Measurements from ENCODE around the gene OTUD1.

Gene OTUD1

GRCh38 chr10:23459308-23459939 lies 20.5 kb downstream of the OTUD1 start:
- Histone ChIP-seq H3K27ac (ENCODE audit: low read depth, low read length) (no peak overlapping the region), H3K4me1 (ENCODE audit: control insufficient read depth in 5 of 5, insufficient read depth in 5 of 5, low read length in 5 of 5) (no peaks in the 10 kb centered on the region), H3K27me3 (ENCODE audit: control insufficient read depth in 5 of 5, insufficient read depth in 4 of 5, low read length in 5 of 5) (no peaks in the 10 kb centered on the region), H3K9me3 (ENCODE audit: control insufficient read depth in 5 of 5, low read length in 5 of 5) (no peaks in the 10 kb centered on the region), H3K4me3 (ENCODE audit: low read depth in 1 of 5, low read length in 5 of 5) (no peak overlapping the region), H3K9ac (ENCODE audit: low read length in 5 of 5) (no peak overlapping the region), H3K36me3 (ENCODE audit: control insufficient read depth in 5 of 5, insufficient read depth in 5 of 5, low read length in 5 of 5) (no peaks in the 10 kb centered on the region)

DNA sequence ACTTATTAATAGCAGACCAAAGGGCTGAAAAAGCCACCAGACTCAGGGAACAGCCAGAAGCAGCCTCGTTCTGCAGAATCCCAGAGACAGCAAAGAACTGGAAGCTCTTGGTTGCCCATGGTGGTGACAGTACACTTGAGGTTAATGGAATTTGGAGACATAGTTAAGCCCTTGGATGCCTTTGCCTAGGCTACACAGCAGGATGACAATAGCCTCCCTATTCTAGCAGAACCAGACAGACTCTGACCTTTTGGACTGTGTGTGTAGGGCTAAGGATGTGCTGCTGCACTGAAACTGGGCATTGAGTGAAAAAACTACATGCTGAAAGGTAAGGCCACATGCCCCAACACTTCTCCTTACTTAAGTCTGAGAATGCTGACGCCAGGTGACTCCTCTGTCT lies 22.7 kb downstream of the OTUD1 start:
- Histone ChIP-seq H3K4me3 (ENCODE audit: low read depth in 1 of 5, low read length in 5 of 5) (no peak overlapping the region), H3K27ac (ENCODE audit: low read depth, low read length) (no peak overlapping the region), H3K9ac (ENCODE audit: low read length in 5 of 5) (no peak overlapping the region), H3K36me3 (ENCODE audit: control insufficient read depth in 5 of 5, insufficient read depth in 5 of 5, low read length in 5 of 5) (no peaks in the 10 kb centered on the region), H3K9me3 (ENCODE audit: control insufficient read depth in 5 of 5, low read length in 5 of 5) (no peaks in the 10 kb centered on the region), H3K4me1 (ENCODE audit: control insufficient read depth in 5 of 5, insufficient read depth in 5 of 5, low read length in 5 of 5) (no peaks in the 10 kb centered on the region), H3K27me3 (ENCODE audit: control insufficient read depth in 5 of 5, insufficient read depth in 4 of 5, low read length in 5 of 5) (no peaks in the 10 kb centered on the region)

DNA sequence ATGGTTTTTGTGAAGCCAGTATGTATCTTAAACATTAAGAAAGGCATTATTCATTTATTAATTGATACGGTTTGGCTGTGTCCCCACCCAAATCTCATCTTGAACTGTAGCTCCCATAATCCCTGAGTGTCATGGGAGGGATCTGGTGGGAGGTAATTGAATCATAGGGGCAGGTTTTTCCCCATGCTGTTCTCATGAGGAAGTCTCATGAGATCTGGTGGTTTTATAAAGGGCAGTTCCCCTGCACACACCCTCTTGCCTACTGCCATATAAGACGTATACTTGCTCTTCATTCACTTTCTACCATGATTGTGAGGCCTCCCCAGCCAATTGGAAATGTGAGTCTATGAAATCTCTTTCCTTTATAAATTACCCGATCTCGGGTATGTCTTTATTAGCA lies 28.1 kb downstream of the OTUD1 start:
- Histone ChIP-seq H3K27ac (ENCODE audit: low read depth, low read length) (no peak overlapping the region), H3K4me3 (ENCODE audit: low read depth in 1 of 5, low read length in 5 of 5) (no peak overlapping the region), H3K9me3 (ENCODE audit: control insufficient read depth in 5 of 5, low read length in 5 of 5) (no peaks in the 10 kb centered on the region), H3K36me3 (ENCODE audit: control insufficient read depth in 5 of 5, insufficient read depth in 5 of 5, low read length in 5 of 5) (no peaks in the 10 kb centered on the region), H3K27me3 (ENCODE audit: control insufficient read depth in 5 of 5, insufficient read depth in 4 of 5, low read length in 5 of 5) (no peaks in the 10 kb centered on the region), H3K4me1 (ENCODE audit: control insufficient read depth in 5 of 5, insufficient read depth in 5 of 5, low read length in 5 of 5) (peaks cover 0 to 4% (median 0%) of the 10 kb centered on the region in 5 donors), H3K9ac (ENCODE audit: low read length in 5 of 5) (no peak overlapping the region)

DNA sequence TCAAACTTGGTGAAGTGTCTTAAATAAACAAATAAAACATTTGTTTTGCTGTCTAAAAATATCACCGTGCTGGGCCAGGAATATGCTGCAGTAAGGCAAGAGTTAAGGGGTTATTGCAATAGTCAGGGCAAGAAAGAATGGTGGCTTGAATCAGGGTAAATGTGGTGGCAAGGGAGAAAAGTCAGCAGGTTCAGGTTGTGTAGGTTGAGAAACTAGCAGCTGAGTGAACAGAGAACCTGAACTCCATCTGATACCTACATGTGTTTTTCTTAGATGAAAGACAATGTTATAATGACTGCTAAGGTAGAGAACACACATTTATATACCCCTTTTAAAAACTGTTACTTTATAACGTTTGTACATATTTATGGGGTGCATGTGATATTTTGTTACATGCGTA lies 28.7 kb downstream of the OTUD1 start:
- no peak overlapping the region for H3K27ac ChIP-seq (ENCODE audit: low read depth, low read length)
- H3K9ac ChIP-seq (ENCODE audit: low read length in 5 of 5): no peak overlapping the region
- H3K36me3 ChIP-seq (ENCODE audit: control insufficient read depth in 5 of 5, insufficient read depth in 5 of 5, low read length in 5 of 5): no peaks in the 10 kb centered on the region
- peaks cover 0 to 3% (median 0%) of the 10 kb centered on the region in 5 donors for H3K27me3 ChIP-seq (ENCODE audit: control insufficient read depth in 5 of 5, insufficient read depth in 4 of 5, low read length in 5 of 5)
- H3K4me1 ChIP-seq (ENCODE audit: control insufficient read depth in 5 of 5, insufficient read depth in 5 of 5, low read length in 5 of 5): peaks cover 0 to 4% (median 0%) of the 10 kb centered on the region in 5 donors
- H3K9me3 ChIP-seq (ENCODE audit: control insufficient read depth in 5 of 5, low read length in 5 of 5): no peaks in the 10 kb centered on the region
- H3K4me3 ChIP-seq (ENCODE audit: low read depth in 1 of 5, low read length in 5 of 5): no peak overlapping the region

DNA sequence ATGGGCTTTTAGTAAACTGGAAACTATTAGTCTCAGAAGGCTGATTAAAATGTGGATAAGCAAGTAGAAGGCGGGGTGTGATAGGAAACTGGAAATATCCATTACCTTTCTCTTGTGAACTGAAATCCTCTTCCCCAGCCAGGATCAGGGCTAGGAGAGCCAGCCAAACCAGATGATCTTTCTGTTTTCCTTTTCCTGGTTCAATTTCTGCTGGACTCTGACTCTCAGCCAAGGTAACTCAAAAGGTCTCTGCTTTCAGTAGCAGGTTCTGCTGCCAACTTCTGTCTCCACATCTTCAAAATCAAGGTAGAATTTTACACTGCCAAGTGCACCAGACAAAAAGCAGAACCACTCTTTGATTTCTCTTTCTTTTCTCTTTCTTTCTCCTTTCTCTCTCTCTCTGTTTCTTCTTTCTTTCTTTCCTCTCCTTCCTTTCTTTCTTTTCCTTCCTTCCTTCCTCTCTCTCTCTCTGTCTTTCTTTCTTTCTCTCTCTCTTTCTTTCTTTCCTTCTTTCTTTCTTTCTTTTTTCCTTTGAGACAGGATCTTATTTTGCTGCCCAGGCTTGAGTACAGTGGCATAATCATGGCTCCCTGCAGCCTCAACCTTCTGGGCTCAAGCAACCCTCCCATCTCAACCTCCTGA lies 30.8 kb downstream of the OTUD1 start:
- Histone ChIP-seq H3K27me3 (ENCODE audit: control insufficient read depth in 5 of 5, insufficient read depth in 4 of 5, low read length in 5 of 5) (peaks cover 0 to 3% (median 0%) of the 10 kb centered on the region in 5 donors), H3K36me3 (ENCODE audit: control insufficient read depth in 5 of 5, insufficient read depth in 5 of 5, low read length in 5 of 5) (no peaks in the 10 kb centered on the region), H3K4me3 (ENCODE audit: low read depth in 1 of 5, low read length in 5 of 5) (no peak overlapping the region), H3K4me1 (ENCODE audit: control insufficient read depth in 5 of 5, insufficient read depth in 5 of 5, low read length in 5 of 5) (peaks cover 0 to 4% (median 0%) of the 10 kb centered on the region in 5 donors), H3K27ac (ENCODE audit: low read depth, low read length) (no peak overlapping the region), H3K9me3 (ENCODE audit: control insufficient read depth in 5 of 5, low read length in 5 of 5) (no peaks in the 10 kb centered on the region), H3K9ac (ENCODE audit: low read length in 5 of 5) (no peak overlapping the region)

DNA sequence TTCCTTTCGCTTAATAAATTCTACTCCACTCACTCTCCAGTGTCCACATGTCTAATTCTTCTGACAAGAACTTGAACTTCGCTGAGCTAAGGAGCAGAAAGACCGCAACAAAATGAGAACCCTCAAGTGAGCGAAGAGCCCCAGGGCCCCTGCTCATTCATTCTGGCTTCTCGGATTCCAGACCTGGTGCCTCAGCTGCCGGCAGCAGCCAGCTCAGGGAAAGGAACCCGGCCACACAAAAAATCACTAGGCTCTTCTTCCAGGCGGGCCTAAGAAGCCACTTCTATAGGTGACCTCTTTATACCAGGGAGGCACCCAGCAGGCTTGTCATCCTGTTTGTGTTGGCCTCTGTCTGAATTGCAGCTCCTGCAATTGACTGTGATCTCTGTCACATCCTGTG lies 33.3 kb downstream of the OTUD1 start:
- H3K9ac ChIP-seq (ENCODE audit: low read length in 5 of 5): no peak overlapping the region
- H3K4me1 ChIP-seq (ENCODE audit: control insufficient read depth in 5 of 5, insufficient read depth in 5 of 5, low read length in 5 of 5): peaks cover 0 to 4% (median 0%) of the 10 kb centered on the region in 5 donors
- no peaks in the 10 kb centered on the region for H3K36me3 ChIP-seq (ENCODE audit: control insufficient read depth in 5 of 5, insufficient read depth in 5 of 5, low read length in 5 of 5)
- no peak overlapping the region for H3K27ac ChIP-seq (ENCODE audit: low read depth, low read length)
- H3K9me3 ChIP-seq (ENCODE audit: control insufficient read depth in 5 of 5, low read length in 5 of 5): no peaks in the 10 kb centered on the region
- H3K27me3 ChIP-seq (ENCODE audit: control insufficient read depth in 5 of 5, insufficient read depth in 4 of 5, low read length in 5 of 5): peaks cover 0 to 3% (median 0%) of the 10 kb centered on the region in 5 donors
- no peak overlapping the region for H3K4me3 ChIP-seq (ENCODE audit: low read depth in 1 of 5, low read length in 5 of 5)

- Histone ChIP-seq H3K9ac (ENCODE audit: low read length in 5 of 5) (no peak overlapping the region), H3K27ac (ENCODE audit: low read depth, low read length) (no peak overlapping the region), H3K36me3 (ENCODE audit: control insufficient read depth in 5 of 5, insufficient read depth in 5 of 5, low read length in 5 of 5) (no peaks in the 10 kb centered on the region), H3K9me3 (ENCODE audit: control insufficient read depth in 5 of 5, low read length in 5 of 5) (no peaks in the 10 kb centered on the region), H3K27me3 (ENCODE audit: control insufficient read depth in 5 of 5, insufficient read depth in 4 of 5, low read length in 5 of 5) (peaks cover 0 to 3% (median 0%) of the 10 kb centered on the region in 5 donors), H3K4me1 (ENCODE audit: control insufficient read depth in 5 of 5, insufficient read depth in 5 of 5, low read length in 5 of 5) (peaks cover 0 to 10% (median 4%) of the 10 kb centered on the region in 5 donors), H3K4me3 (ENCODE audit: low read depth in 1 of 5, low read length in 5 of 5) (no peak overlapping the region)
These were observed 35.2 kb downstream of the OTUD1 start for GRCh38 chr10:23474081-23474480.

DNA sequence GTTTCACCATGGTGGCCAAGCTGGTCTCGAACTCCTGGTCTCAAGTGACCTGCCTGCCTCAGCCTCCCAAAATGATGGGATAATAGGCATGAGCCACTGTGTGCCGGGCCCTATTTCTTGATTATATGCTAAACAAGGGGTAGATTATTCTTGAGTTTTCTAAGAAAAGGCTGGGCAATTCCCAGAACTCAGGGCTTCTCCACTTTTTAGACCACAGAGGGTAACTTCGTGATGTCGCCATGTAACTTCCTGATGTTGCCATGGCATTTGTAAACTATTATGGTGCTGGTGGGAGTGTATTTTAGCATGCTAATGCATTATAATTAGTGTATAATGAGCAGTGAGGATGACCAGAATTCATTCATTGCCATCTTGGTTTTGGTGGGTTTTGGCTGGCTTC lies 35.8 kb downstream of the OTUD1 start:
- Histone ChIP-seq H3K4me3 (ENCODE audit: low read depth in 1 of 5, low read length in 5 of 5) (no peak overlapping the region), H3K4me1 (ENCODE audit: control insufficient read depth in 5 of 5, insufficient read depth in 5 of 5, low read length in 5 of 5) (peaks cover 0 to 15% (median 8%) of the 10 kb centered on the region in 5 donors), H3K27me3 (ENCODE audit: control insufficient read depth in 5 of 5, insufficient read depth in 4 of 5, low read length in 5 of 5) (peaks cover 0 to 3% (median 0%) of the 10 kb centered on the region in 5 donors), H3K27ac (ENCODE audit: low read depth, low read length) (no peak overlapping the region), H3K9me3 (ENCODE audit: control insufficient read depth in 5 of 5, low read length in 5 of 5) (no peaks in the 10 kb centered on the region), H3K36me3 (ENCODE audit: control insufficient read depth in 5 of 5, insufficient read depth in 5 of 5, low read length in 5 of 5) (no peaks in the 10 kb centered on the region), H3K9ac (ENCODE audit: low read length in 5 of 5) (no peak overlapping the region)

GRCh38 chr10:23478570-23478969 lies 39.7 kb downstream of the OTUD1 start:
- Histone ChIP-seq H3K9ac (ENCODE audit: low read length in 5 of 5) (no peak overlapping the region), H3K27ac (ENCODE audit: low read depth, low read length) (peak overlapping the region; percentile 47), H3K4me3 (ENCODE audit: low read depth in 1 of 5, low read length in 5 of 5) (no peak overlapping the region), H3K36me3 (ENCODE audit: control insufficient read depth in 5 of 5, insufficient read depth in 5 of 5, low read length in 5 of 5) (no peaks in the 10 kb centered on the region), H3K27me3 (ENCODE audit: control insufficient read depth in 5 of 5, insufficient read depth in 4 of 5, low read length in 5 of 5) (no peaks in the 10 kb centered on the region), H3K9me3 (ENCODE audit: control insufficient read depth in 5 of 5, low read length in 5 of 5) (no peaks in the 10 kb centered on the region), H3K4me1 (ENCODE audit: control insufficient read depth in 5 of 5, insufficient read depth in 5 of 5, low read length in 5 of 5) (peaks cover 0 to 26% (median 13%) of the 10 kb centered on the region in 5 donors)

GRCh38 chr10:23479798-23480473 lies 41.1 kb downstream of the OTUD1 start:
- Histone ChIP-seq H3K9me3 (ENCODE audit: control insufficient read depth in 5 of 5, low read length in 5 of 5) (no peaks in the 10 kb centered on the region), H3K27ac (ENCODE audit: low read depth, low read length) (peak overlapping the region; percentile 56), H3K27me3 (ENCODE audit: control insufficient read depth in 5 of 5, insufficient read depth in 4 of 5, low read length in 5 of 5) (no peaks in the 10 kb centered on the region), H3K4me1 (ENCODE audit: control insufficient read depth in 5 of 5, insufficient read depth in 5 of 5, low read length in 5 of 5) (peaks cover 0 to 26% (median 13%) of the 10 kb centered on the region in 5 donors), H3K4me3 (ENCODE audit: low read depth in 1 of 5, low read length in 5 of 5) (no peak overlapping the region), H3K9ac (ENCODE audit: low read length in 5 of 5) (no peak overlapping the region), H3K36me3 (ENCODE audit: control insufficient read depth in 5 of 5, insufficient read depth in 5 of 5, low read length in 5 of 5) (no peaks in the 10 kb centered on the region)

All from subcutaneous abdominal adipose tissue (tissue), 5 donors.